Right lobe of liver (tissue), 4 donors: Measurements from ENCODE around the gene RPL12.

Experiments
- CTCF ChIP-seq, 4 donors: fragments of 200-600 bp in 3 of 4; fragments of 450-650 bp in 1 of 4; IDR thresholded peaks; one replicate each; pipeline versions ENCODE4 v1.5.1 to v1.8.0; 2016 to 2022; ENCODE audit warnings: antibody characterized with exemption in 4 of 4, mild to moderate bottlenecking in 2 of 4
- POLR2A ChIP-seq: fragments of 450-650 bp; IDR thresholded peaks from one replicate; pipeline ENCODE4 v1.6.1; 2017; ENCODE audit warnings: antibody characterized with exemption, mild to moderate bottlenecking
- donor health status: DM: no; HTN: no; CAD: no.
- donor health status: DM: no; HTN: no; CAD: no.
- donor health status: DM: no; HTN: yes; CAD: no.

- TF ChIP-seq CTCF (IDR thresholded peaks at IDR 0.05) (no peak), POLR2A (no peak)
Measured at GRCh38 chr9:127479507-127480081, 28.4 kb upstream of the RPL12 start.
